Thymus (tissue), 11 donors: ENCODE measurements around the gene RAET1G. TPM values are rescaled to one million over a fixed set of nuclear protein-coding genes. Genes with fewer than 3 reads are reported as not detected.
"Not testable (repeated sequence)": the region's sequence is repeated elsewhere in the genome, so short reads cannot be mapped to it uniquely, and the experiment has no call there.

Source experiments
- DNase-seq, 9 donors: peaks; one replicate each; pipeline ENCODE4 v3.0.0-alpha.2; 2013; ENCODE audit warnings: low spot score in 9 of 9, low read depth in 6 of 9, missing footprints in 1 of 9
- H3K27ac ChIP-seq, 2 donors: one replicate each; pipeline ENCODE4 v1.5.1; 2013; ENCODE audit warnings: control low read depth in 1 of 2, low read depth in 1 of 2, low read length in 1 of 2, mild to moderate bottlenecking in 1 of 2, moderate library complexity in 1 of 2
- H3K27me3 ChIP-seq, 2 donors: one replicate each; pipeline ENCODE4 v1.5.1; 2013; ENCODE audit warnings: low read length in 1 of 2; ENCODE audit not compliant: control insufficient read depth in 2 of 2, insufficient read depth in 1 of 2
- H3K36me3 ChIP-seq, 2 donors: one replicate each; pipeline ENCODE4 v1.5.1; 2013; ENCODE audit warnings: low read length in 1 of 2, mild to moderate bottlenecking in 1 of 2, moderate library complexity in 1 of 2; ENCODE audit not compliant: control insufficient read depth in 2 of 2, insufficient read depth in 2 of 2
- H3K4me1 ChIP-seq, 2 donors: one replicate each; pipeline ENCODE4 v1.5.1; 2013; ENCODE audit warnings: low read length in 2 of 2; ENCODE audit not compliant: control insufficient read depth in 2 of 2, insufficient read depth in 2 of 2
- H3K4me3 ChIP-seq, 2 donors: one replicate each; pipeline ENCODE4 v1.5.1; 2013; ENCODE audit warnings: low read length in 2 of 2, control low read depth in 1 of 2, mild to moderate bottlenecking in 1 of 2
- H3K9me3 ChIP-seq, 2 donors: one replicate each; pipeline ENCODE4 v1.5.1; 2013; ENCODE audit warnings: low read length in 1 of 2, mild to moderate bottlenecking in 1 of 2; ENCODE audit not compliant: control insufficient read depth in 2 of 2, insufficient read depth in 1 of 2
- WGBS: extraction: QIAGEN DNeasy Blood & Tissue Kit; methylation state at CpG from one replicate; pipeline ENCODE4 v1.1.7; 2013; 5-methylcytosine and 5-hydroxymethylcytosine counted together
- polyA plus RNA-seq: library from polyadenylated mRNA; stranded (reverse); fragments of 200-250 nt; gene quantifications from one replicate; pipeline ENCODE4 v1.2.3, GENCODE V29; 2013
- total RNA-seq: library from RNA; stranded (reverse); fragments of 120-200 nt; gene quantifications from one replicate; pipeline ENCODE4 v1.2.4, GENCODE V29; 2013
- donor health status: healthy.

Gene RAET1G
- total and polyA plus RNA-seq, 2 donors: 0.64 TPM; not detected in 1

- no peaks in the 10 kb centered on the region for H3K36me3 ChIP-seq
- peaks cover 3 to 21% of the 10 kb centered on the region in 2 donors for H3K9me3 ChIP-seq
- no peaks in the 10 kb centered on the region for H3K4me1 ChIP-seq
- no peak overlapping the region for H3K4me3 ChIP-seq
- H3K27ac ChIP-seq: no peak overlapping the region
- WGBS: 84% methylated on average over 2 of the region's 2 CpGs
- no peak for DNase-seq
- peaks cover 0 to 17% of the 10 kb centered on the region in 2 donors for H3K27me3 ChIP-seq
These were observed 9.8 kb downstream of the RAET1G start for GRCh38 chr6:149913085-149913484.

DNA sequence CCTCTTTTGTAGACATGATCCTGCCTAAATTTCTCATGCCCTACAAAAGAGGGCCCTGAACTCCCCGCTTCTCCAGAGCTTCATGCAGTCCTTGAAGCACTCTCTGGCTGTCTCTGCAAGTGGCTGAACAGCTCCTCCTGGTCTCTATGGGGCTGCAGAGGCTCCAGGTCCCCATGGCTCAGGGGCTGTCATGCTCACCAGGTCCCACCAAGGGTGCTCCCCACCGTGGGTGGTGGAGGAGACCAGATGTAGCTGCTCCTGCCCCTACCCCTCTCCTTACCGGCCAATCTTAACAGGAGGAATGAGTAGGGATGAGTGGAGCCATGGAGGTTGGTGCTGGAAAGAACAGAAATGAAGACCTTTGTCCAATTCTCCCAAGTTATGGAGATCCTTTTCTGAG lies 10.2 kb downstream of the RAET1G start:
- not testable (repeated sequence) for H3K36me3 ChIP-seq, DNase-seq, H3K27ac ChIP-seq, H3K4me1 ChIP-seq, H3K4me3 ChIP-seq
- Histone ChIP-seq H3K27me3 (peaks cover 0 to 16% of the 10 kb centered on the region in 2 donors), H3K9me3 (peaks cover 3 to 21% of the 10 kb centered on the region in 2 donors)
- WGBS: 86% methylated on average over 3 of the region's 3 CpGs

- peaks cover 0 to 7% of the 10 kb centered on the region in 2 donors for H3K27me3 ChIP-seq
- H3K4me1 ChIP-seq: no peaks in the 10 kb centered on the region
- H3K27ac ChIP-seq: no peak overlapping the region
- 96% methylated on average over 23 of the region's 23 CpGs for WGBS
- peaks cover 3 to 21% of the 10 kb centered on the region in 2 donors for H3K9me3 ChIP-seq
- no peaks in the 10 kb centered on the region for H3K36me3 ChIP-seq
- no peak overlapping the region for H3K4me3 ChIP-seq
- DNase-seq: no peak
These were observed 12.2 kb downstream of the RAET1G start for GRCh38 chr6:149910721-149911151.

- Histone ChIP-seq H3K27ac (no peak overlapping the region), H3K36me3 (no peaks in the 10 kb centered on the region), H3K4me3 (no peak overlapping the region), H3K9me3 (peaks cover 3 to 21% of the 10 kb centered on the region in 2 donors), H3K27me3 (peaks cover 0 to 6% of the 10 kb centered on the region in 2 donors), H3K4me1 (no peaks in the 10 kb centered on the region)
- WGBS: 96% methylated on average over 9 of the region's 9 CpGs
- DNase-seq: no peak
These were observed 13.0 kb downstream of the RAET1G start for GRCh38 chr6:149909701-149910470.

DNA sequence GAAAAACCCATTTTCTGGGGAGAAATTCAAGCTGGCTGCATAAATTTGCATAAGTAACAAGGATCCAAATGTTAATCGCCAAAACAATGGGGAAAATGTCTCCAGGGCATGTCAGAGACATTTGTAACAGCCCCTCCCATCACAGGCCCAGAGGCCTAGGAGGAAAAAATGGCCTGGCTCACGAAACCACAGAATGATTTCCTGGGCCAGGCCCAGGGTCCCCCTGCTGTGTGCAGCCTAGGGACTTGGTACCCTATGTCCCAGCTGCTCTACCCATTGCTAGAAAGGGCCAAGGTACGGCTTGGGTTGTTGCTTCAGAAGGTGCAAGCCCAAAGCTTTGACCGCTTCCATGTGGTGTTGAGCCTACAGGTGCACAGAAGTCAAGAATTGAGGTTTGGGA lies 14.4 kb downstream of the RAET1G start:
- H3K27ac ChIP-seq, H3K36me3 ChIP-seq, H3K4me3 ChIP-seq, DNase-seq, H3K27me3 ChIP-seq, H3K4me1 ChIP-seq: not testable (repeated sequence)
- peaks cover 3 to 21% of the 10 kb centered on the region in 2 donors for H3K9me3 ChIP-seq
- 85% methylated on average over 4 of the region's 4 CpGs for WGBS

- WGBS: 94% methylated on average over 2 of the region's 2 CpGs
- Histone ChIP-seq H3K9me3 (peaks cover 3 to 21% of the 10 kb centered on the region in 2 donors), H3K36me3 (no peaks in the 10 kb centered on the region), H3K27me3 (peaks cover 0 to 8% of the 10 kb centered on the region in 2 donors), H3K27ac (no peak overlapping the region), H3K4me1 (no peaks in the 10 kb centered on the region), H3K4me3 (no peak overlapping the region)
- no peak for DNase-seq
These were observed 15.6 kb downstream of the RAET1G start for GRCh38 chr6:149907317-149907716.

GRCh38 chr6:149906405-149906804 lies 16.5 kb downstream of the RAET1G start:
- 98% methylated on average over 4 of the region's 4 CpGs for WGBS
- no peak overlapping the region for H3K27ac ChIP-seq
- H3K9me3 ChIP-seq: peaks cover 3 to 21% of the 10 kb centered on the region in 2 donors
- DNase-seq: no peak
- peaks cover 0 to 8% of the 10 kb centered on the region in 2 donors for H3K27me3 ChIP-seq
- H3K4me3 ChIP-seq: no peak overlapping the region
- no peaks in the 10 kb centered on the region for H3K36me3 ChIP-seq
- no peaks in the 10 kb centered on the region for H3K4me1 ChIP-seq

DNA sequence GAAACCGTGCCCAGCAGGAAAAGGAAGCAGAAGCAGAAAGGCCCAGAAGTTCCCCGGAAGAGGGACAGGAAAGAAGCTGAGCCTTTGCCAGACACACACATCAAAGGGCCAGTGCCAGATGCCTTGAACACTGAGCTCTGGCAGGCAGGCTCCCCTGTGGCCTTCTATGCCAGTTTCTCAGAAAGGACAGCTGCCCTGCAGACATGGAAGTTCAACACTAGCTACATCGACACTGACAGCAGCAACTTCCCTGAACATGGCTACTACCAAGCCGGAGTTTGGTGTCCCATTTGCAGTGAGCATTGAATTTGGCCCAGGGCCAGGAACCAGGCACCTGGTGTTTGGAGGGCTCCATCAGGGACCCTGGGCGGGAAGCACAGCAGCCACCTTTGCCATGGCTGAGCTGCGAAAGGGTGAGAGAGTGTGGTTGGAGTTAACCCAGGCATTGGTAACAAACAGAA lies 17.0 kb downstream of the RAET1G start:
- Histone ChIP-seq H3K27me3 (peaks cover 0 to 8% of the 10 kb centered on the region in 2 donors), H3K4me1 (no peaks in the 10 kb centered on the region), H3K27ac (no peak overlapping the region), H3K4me3 (no peak overlapping the region), H3K36me3 (no peaks in the 10 kb centered on the region), H3K9me3 (peaks cover 3 to 21% of the 10 kb centered on the region in 2 donors)
- WGBS: 77% methylated on average over 6 of the region's 6 CpGs
- no peak for DNase-seq

DNA sequence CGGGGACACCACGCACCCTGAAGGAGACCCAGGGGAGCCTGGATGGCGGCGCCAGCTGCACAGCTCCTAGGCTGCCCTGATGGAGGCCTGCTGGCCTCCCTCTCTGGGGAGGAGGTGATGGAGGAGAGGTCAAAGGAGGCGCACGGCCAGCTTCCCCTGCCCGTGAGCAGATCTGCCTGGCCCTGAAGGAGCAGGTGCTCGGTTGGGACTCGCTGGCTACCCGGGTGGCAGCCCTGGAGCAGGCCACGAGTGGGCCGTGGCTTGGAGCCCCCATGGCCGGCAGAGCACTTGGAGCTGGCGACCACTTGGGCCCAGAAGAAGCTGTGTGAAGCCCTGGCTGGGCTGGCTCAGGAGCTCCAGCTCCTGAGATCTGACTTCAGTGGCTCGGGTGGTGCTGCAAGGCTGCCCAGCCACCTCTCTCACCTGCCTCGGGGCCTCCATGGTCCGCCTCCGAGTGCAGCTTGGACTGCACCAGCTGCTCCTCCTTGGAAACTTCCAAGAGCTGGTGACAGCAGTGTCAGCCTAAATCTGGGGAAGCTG lies 17.5 kb downstream of the RAET1G start:
- Histone ChIP-seq H3K36me3 (no peaks in the 10 kb centered on the region), H3K27ac (no peak overlapping the region), H3K4me1 (no peaks in the 10 kb centered on the region), H3K4me3 (no peak overlapping the region), H3K9me3 (peaks cover 3 to 16% of the 10 kb centered on the region in 2 donors), H3K27me3 (peaks cover 0 to 6% of the 10 kb centered on the region in 2 donors)
- WGBS: 98% methylated on average over 18 of the region's 18 CpGs
- no peak for DNase-seq
